H4 (cell line): ENCODE measurements around the gene RGSL1. TPM values are rescaled to one million over a fixed set of nuclear protein-coding genes. Genes with fewer than 3 reads are reported as not detected.
"Not testable (repeated sequence)": the region's sequence is repeated elsewhere in the genome, so short reads cannot be mapped to it uniquely, and the experiment has no call there.

Source experiments
- DNase-seq: peaks from one replicate; pipeline ENCODE4 v3.0.0-alpha.2; 2015; ENCODE audit warnings: low spot score
- total RNA-seq: library from RNA; depleted of rRNA; stranded (reverse); fragments of >200 nt; shearing (Covaris generic); gene quantifications from 2 replicates; pipeline ENCODE4 v1.2.3, GENCODE V29; 2014

Gene RGSL1
- total RNA-seq, 1 experiment from 2014 or later = not detected

DNA sequence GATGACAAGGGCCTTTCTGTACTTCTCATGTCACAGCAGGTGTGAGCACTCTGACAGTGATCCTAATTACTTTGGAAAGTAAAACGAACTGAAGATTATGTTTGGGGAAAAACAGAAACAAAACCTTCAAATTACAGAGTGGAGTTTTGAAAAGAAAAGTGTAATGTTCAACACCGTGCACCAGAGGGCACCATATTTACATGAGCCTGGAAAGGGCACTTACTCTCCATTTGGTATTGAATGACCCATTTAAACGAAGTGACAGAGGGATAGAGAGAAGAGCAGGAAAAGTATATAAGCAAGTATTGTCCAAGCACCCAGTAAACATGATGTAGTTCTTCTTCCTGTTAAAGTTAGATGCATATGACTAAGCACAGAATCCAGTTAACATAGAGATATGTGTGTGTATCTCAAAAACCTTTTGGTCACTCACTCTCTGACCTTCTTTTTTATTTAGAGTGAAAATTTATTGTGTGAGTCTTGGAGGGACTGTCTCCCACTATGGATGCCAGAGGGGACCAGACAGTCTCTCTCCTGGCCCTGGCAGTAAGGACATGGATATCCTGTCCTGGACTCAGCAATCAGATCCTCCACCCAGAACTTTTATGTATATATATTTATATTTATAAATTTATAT, 3.8 kb upstream of the RGSL1 start:
- DNase-seq = peak; percentile 54

DNA sequence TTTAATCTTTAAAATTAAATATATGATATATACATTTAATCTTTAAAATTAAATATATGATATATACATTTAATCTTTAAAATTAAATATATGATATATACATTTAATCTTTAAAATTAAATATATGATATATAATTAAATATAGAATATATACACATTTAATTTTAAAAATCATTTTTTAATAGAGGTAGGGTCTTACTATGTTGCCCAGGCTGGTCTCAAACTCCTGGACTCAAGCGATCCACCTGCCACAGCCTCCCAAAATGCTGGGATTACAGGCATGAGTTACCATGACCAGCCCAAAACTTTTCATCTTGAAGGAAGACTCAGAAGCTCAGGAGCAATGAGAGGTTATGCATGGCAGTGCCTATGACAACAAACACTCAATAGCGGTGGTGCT, 2.8 kb upstream of the RGSL1 start:
- DNase-seq = not testable (repeated sequence)

DNA sequence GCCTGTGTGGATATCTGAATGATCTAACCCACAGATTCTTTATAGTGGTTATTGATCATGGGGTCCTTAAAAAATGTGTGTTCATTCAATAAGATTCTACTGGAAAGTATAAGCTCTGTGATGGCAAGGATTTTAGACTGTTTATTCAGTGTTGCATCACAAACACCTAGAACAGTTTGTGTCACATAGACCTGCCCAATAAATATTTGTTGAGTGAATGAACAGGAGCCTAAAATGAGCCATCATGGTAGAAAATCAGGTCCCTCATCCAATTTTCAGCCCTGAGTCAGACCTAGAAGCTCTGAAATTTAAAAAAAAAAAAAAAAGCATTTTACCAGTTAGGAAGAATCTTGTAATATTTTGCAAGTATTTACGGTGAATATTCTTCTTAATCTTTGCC, 2.3 kb upstream of the RGSL1 start:
- no peak for DNase-seq

DNA sequence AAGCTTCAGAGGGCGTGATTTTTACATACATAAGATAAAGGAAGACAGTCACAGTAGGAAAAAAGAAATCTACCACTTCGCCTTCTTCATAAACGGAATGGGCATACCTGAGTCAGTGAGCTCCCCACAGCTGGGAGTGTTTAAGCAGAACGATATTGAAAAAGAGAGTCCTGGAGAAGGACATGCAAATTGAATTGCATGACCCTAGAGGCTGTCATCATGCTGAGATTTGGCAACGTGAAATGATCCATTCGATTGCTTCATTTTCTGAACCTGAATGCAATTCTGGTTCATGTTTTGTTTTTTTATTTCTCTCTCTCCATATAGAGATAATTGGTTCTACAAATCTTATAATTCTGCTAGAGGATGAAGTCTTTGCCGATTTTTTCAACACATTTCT, 3.7 kb downstream of the RGSL1 start:
- DNase-seq = no peak

GRCh38 chr1:182457844-182458243, 7.9 kb downstream of the RGSL1 start:
- no peak for DNase-seq

DNA sequence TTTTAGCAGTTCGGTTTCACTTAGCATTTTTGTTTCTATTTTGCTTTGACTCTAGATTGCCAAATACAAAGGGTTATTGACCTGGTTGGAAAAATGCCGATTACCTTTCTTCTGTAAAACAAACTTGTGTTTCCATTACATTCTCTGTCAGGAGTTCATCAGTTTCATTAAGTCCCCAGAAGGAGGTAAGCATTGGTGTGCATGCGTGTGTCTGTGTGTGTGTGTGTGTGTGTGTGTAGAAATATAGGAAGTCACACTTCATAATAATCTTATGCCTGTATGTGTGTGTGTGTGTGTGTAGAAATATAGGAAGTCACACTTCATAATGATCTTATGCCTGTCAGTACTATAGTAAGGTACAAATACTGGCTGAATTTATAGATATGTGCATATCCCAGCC, 10.0 kb downstream of the RGSL1 start:
- DNase-seq = no peak

DNA sequence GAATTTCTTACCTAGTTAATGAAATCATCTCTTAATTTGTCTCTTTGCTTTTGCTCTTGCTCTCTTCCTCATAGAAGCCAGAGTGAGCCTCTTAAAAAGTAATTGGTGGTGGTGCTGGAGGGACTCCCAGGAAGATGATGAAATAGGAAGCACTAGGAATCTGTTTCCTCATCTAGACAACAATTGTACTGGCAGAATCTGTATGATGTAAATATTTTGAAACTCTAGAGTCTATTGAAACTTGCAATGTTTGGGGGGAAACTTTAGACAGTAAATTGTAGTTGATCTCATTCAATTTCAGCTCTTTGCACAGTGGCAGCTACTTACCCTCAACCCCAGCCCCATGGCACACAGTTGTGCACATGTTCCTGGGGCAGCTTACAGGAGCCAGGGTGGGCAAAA, 10.6 kb downstream of the RGSL1 start:
- peak; percentile 28 for DNase-seq

- no peak for DNase-seq
Observed at GRCh38 chr1:182473556-182473955, 23.6 kb downstream of the RGSL1 start.

GRCh38 chr1:182476625-182477024, 26.7 kb downstream of the RGSL1 start:
- DNase-seq = no peak

DNA sequence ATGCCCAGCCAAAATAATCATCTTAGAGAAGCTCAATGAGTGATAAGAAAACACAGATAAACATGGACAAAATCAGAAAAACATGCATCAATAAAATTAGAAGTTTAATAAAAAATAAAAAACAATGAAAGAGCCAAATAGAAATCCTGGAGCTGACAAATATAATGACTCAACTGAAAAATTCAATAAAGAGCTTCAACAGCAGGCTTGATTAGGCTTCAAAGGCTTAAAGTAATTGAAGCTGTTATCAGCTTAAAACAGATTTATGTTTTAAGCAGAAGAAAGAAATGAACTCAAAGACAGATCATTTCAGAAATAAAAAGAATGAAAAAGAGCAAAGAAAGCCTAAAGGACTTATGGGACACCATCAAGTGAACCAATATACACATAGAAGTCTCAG, 28.3 kb downstream of the RGSL1 start:
- DNase-seq = no peak

GRCh38 chr1:182484067-182484466, 34.1 kb downstream of the RGSL1 start:
- no peak for DNase-seq

- peak; percentile 10 for DNase-seq
Observed at GRCh38 chr1:182484531-182485257, 34.7 kb downstream of the RGSL1 start.

- no peak for DNase-seq
Observed at GRCh38 chr1:182485861-182486260, 35.9 kb downstream of the RGSL1 start.

GRCh38 chr1:182488803-182489202, 38.9 kb downstream of the RGSL1 start:
- DNase-seq = no peak

DNA sequence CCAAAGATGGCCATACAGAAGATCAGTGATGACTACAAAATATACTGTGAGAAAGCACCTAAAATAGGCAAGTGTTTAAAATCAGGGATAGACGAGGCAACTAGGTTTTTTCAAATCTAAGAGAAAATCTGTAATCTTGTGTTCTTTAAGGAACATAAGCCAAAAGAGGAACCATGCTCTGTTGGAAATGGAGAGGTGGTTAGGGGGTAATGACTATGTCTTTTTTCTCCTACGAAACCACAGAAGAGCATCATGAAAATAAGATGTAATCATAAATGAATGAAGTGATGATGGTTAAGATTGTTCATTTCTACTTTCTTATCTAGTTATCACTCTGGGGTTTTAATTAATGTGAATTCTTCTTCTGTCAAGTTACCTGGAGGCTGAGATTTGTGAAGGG, 43.1 kb downstream of the RGSL1 start:
- DNase-seq = no peak

GRCh38 chr1:182495002-182495401, 45.1 kb downstream of the RGSL1 start:
- DNase-seq = no peak

DNA sequence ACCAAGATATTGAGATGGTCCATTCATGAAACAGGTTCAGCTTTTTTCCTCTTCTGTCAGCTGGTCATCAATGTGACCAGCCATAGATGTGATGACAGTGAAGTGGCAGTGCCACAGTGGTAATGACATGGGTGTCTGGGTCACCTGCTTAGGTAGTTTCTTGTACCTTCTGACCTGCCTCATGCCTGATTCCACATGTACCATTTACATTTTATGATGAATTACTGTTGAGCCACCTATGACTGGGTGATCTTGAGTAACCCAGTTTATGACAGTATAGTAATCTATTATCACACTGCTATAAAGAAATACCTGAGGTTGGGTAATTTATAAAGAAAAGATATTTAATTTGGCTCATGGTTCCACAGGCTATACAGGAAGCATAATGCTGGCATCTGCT, 45.7 kb downstream of the RGSL1 start:
- DNase-seq = no peak

DNA sequence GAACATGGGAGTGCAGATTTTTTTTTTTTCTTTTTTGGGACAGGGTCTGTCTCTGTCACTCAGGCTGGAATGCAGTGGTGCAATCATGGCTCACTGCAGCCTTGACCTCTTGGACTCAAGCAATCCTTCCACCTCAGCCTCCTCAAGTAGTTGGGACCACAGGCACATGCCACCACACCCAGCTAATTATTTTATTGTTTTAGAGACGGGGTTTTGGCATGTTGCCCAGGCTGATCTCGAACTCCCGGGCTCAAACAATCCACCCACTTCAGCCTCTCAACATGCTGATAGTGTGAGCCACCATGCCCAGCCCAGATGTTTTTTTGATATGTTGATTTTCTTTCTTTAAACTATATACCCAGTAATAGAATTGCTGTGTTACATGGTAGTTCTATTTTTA, 57.7 kb downstream of the RGSL1 start:
- no peak for DNase-seq

GRCh38 chr1:182515556-182515955, 65.6 kb downstream of the RGSL1 start:
- no peak for DNase-seq

GRCh38 chr1:182520736-182521135, 70.8 kb downstream of the RGSL1 start:
- DNase-seq = no peak

- no peak for DNase-seq
Observed at GRCh38 chr1:182525342-182525741, 75.4 kb downstream of the RGSL1 start.

DNA sequence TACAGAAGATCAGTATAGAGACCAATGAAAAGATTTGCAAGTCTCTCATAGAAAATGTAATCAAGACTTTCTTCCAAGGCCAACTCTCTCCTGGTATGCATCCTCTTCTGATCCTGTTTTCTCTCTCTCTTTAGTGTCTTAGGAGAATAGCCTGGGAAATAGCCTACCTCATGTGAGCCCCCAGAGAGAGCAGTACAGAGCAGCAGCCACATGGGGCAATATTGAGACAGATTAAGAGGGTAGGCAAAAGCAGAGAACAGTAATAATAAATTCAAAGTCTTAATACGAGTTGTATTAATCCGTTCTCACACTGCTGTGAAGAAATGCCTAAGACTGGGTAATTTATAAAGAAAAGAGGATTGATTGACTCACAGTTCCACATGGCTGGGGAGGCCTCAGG, 77.7 kb downstream of the RGSL1 start:
- DNase-seq = no peak

DNA sequence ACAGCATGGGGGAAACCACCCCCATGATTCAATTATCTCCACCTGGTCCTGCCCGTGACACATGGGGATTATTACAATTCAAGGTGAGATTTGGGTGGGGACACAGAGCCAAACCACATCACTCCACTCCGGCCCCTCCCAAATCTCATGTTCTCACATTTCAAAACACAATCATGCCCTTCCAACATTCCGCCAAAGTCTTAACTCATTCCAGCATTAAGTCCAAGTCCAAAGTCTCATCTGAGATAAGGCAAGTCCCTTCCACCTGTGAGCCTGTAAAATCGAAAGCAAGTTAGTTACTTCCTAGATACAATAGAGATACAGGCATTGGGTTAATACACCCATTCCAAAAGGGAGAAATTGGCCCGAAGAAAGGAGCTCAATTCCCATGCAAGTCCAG, 78.3 kb downstream of the RGSL1 start:
- not testable (repeated sequence) for DNase-seq

- DNase-seq = no peak
Observed at GRCh38 chr1:182533896-182534295, 84.0 kb downstream of the RGSL1 start.
